Thoracic aorta (tissue), 2 donors: Measurements from ENCODE around the gene ZDHHC3. TPM values are rescaled to one million over a fixed set of nuclear protein-coding genes. Genes with fewer than 3 reads are reported as not detected.

Experiments
- ATAC-seq: fragments of 150-250 bp; one replicate; pipeline ENCODE4 v1.8.0; 2017; ENCODE audit warnings: low read depth; ENCODE audit not compliant: insufficient number of reproducible peaks, low FRiP score
- DNase-seq: peaks from one replicate; pipeline ENCODE4 v3.0.0-alpha.2; 2020; ENCODE audit warnings: low spot score
- H3K27ac ChIP-seq, 2 donors: fragments of 200-600 bp; sonication (generic); 1 replicate in 1 of 2; 2 replicates in 1 of 2; pipeline ENCODE4 v1.5.1; 2016; ENCODE audit warnings: mild to moderate bottlenecking in 2 of 2, moderate library complexity in 2 of 2
- H3K27me3 ChIP-seq: fragments of 200-600 bp; sonication (generic); replicated peaks from 2 replicates; pipeline ENCODE4 v1.6.0; 2016; ENCODE audit warnings: mild to moderate bottlenecking; ENCODE audit not compliant: insufficient read depth
- H3K36me3 ChIP-seq: fragments of 200-600 bp; sonication (generic); one replicate; pipeline ENCODE4 v1.5.1; 2016
- H3K4me1 ChIP-seq, 2 donors: fragments of 200-600 bp; sonication (generic); 1 replicate in 1 of 2; 2 replicates in 1 of 2; pipeline versions ENCODE4 v1.5.1 to v1.6.0; 2016; ENCODE audit warnings: low read depth in 2 of 2, mild to moderate bottlenecking in 1 of 2; ENCODE audit not compliant: control insufficient read depth in 1 of 2
- H3K4me3 ChIP-seq: fragments of 200-600 bp; sonication (generic); 2 replicates; pipeline ENCODE4 v1.5.1; 2016; ENCODE audit warnings: mild to moderate bottlenecking
- H3K9me3 ChIP-seq: fragments of 200-600 bp; sonication (generic); 2 replicates; pipeline ENCODE4 v1.5.1; 2016
- CTCF ChIP-seq: fragments of 200-600 bp; sonication (generic); IDR thresholded peaks from one replicate; pipeline ENCODE4 v1.5.1; 2019; ENCODE audit warnings: antibody characterized with exemption
- total RNA-seq, 2 donors: library from RNA; depleted of rRNA; stranded (reverse); fragments of >200 nt; gene quantifications; one replicate each; pipeline versions ENCODE4 v1.1.0 to v1.2.3, GENCODE V29; 2016

The ZDHHC3 gene
- total RNA-seq, 2 donors from 2014 or later, result 70.8 to 72.3 TPM

GRCh38 chr3:44902628-44903027 is 73.3 kb downstream of the ZDHHC3 start:
- H3K4me1 ChIP-seq, result no peaks in the 10 kb centered on the region
- ATAC-seq (no peak), DNase-seq (no peak)
- H3K27ac ChIP-seq, result no peak overlapping the region
- TF ChIP-seq CTCF, result no peak
- H3K36me3 ChIP-seq, result no peaks in the 10 kb centered on the region
- no peaks in the 10 kb centered on the region for H3K9me3 ChIP-seq
- H3K4me3 ChIP-seq, result no peak overlapping the region
- H3K27me3 ChIP-seq, result no peaks in the 10 kb centered on the region

- no peak for ATAC-seq
- no peak for DNase-seq
Observed at GRCh38 chr3:44899683-44900367, 76.1 kb downstream of the ZDHHC3 start.

GRCh38 chr3:44896440-44896839 is 79.5 kb downstream of the ZDHHC3 start:
- DNase-seq (no peak), ATAC-seq (no peak)
- no peak for TF ChIP-seq CTCF
- Histone ChIP-seq H3K4me3 (no peak overlapping the region), H3K4me1 (no peaks in the 10 kb centered on the region), H3K27ac (no peak overlapping the region), H3K9me3 (no peaks in the 10 kb centered on the region), H3K36me3 (no peaks in the 10 kb centered on the region), H3K27me3 (no peaks in the 10 kb centered on the region)

More at GRCh38 chr3:44899683-44900367, 76.1 kb downstream of the ZDHHC3 start:
- no peak for TF ChIP-seq CTCF
- H3K9me3 ChIP-seq, result no peaks in the 10 kb centered on the region
- H3K27me3 ChIP-seq, result no peaks in the 10 kb centered on the region
- no peaks in the 10 kb centered on the region for H3K4me1 ChIP-seq
- no peak overlapping the region for H3K27ac ChIP-seq
- no peaks in the 10 kb centered on the region for H3K36me3 ChIP-seq
- no peak overlapping the region for H3K4me3 ChIP-seq

GRCh38 chr3:44894485-44894884 is 81.5 kb downstream of the ZDHHC3 start:
- no peaks in the 10 kb centered on the region for H3K4me1 ChIP-seq
- no peak for ATAC-seq
- no peaks in the 10 kb centered on the region for H3K27me3 ChIP-seq
- no peaks in the 10 kb centered on the region for H3K9me3 ChIP-seq
- no peak overlapping the region for H3K27ac ChIP-seq
- DNase-seq, result no peak
- H3K36me3 ChIP-seq, result no peaks in the 10 kb centered on the region
- TF ChIP-seq CTCF, result no peak
- no peak overlapping the region for H3K4me3 ChIP-seq

- Histone ChIP-seq H3K4me1 (no peaks in the 10 kb centered on the region), H3K36me3 (no peaks in the 10 kb centered on the region), H3K4me3 (no peak overlapping the region), H3K9me3 (no peaks in the 10 kb centered on the region), H3K27ac (no peak overlapping the region), H3K27me3 (no peaks in the 10 kb centered on the region)
- DNase-seq (no peak), ATAC-seq (no peak)
- TF ChIP-seq CTCF, result no peak
Observed at GRCh38 chr3:44893097-44893496, 82.9 kb downstream of the ZDHHC3 start.
